B cell (primary cell): ENCODE measurements around the gene GNG10. TPM values are rescaled to one million over a fixed set of nuclear protein-coding genes. Genes with fewer than 3 reads are reported as not detected.

Experiments used
- ATAC-seq: fragments of 200-7000 bp; cut with Tn5 transposase; one replicate; pipeline ENCODE4 v1.10.0; 2021; ENCODE audit warnings: low read depth, mild to moderate bottlenecking, moderate number of reproducible peaks, moderate library complexity
- CTCF ChIA-PET: fragments of 350-600 bp; sonication (Branson Sonifier 250); formaldehyde crosslinking; loops from one replicate; lab custom pipeline; 2021; ENCODE audit warnings: antibody characterized with exemption, inconsistent platforms; lab: Charles Lee
- POLR2A ChIA-PET: fragments of 350-600 bp; sonication (Branson Sonifier 250); formaldehyde crosslinking; loops from one replicate; lab custom pipeline; 2021; ENCODE audit warnings: antibody characterized with exemption; lab: Charles Lee
- DNase-seq: peaks from one replicate; pipeline ENCODE4 v3.0.0; 2013
- H2AFZ ChIP-seq: 2 replicates; pipeline ENCODE4 v1.6.1; 2012; ENCODE audit warnings: mild to moderate bottlenecking, low read depth, low read length; ENCODE audit not compliant: insufficient read depth, poor library complexity, severe bottlenecking
- H3K27ac ChIP-seq, 2 donors: 1 replicate in 1 of 2; 2 replicates in 1 of 2; pipeline ENCODE4 v1.5.1; 2012 to 2013; ENCODE audit warnings: low read length in 2 of 2, mild to moderate bottlenecking in 2 of 2, moderate library complexity in 1 of 2
- H3K27me3 ChIP-seq, 4 experiments: fragments of 200-600 bp in 1 of 4; sonication (generic) in 1 of 4; replicated peaks in 1 of 4; 1 replicate in 2 of 4; 2 replicates in 2 of 4; pipeline versions ENCODE4 v1.6.1 to v1.7.0; 2013 to 2016; ENCODE audit warnings: low read length in 3 of 4, mild to moderate bottlenecking in 2 of 4, mixed read lengths in 1 of 4, moderate library complexity in 1 of 4; ENCODE audit not compliant: insufficient read depth in 4 of 4, control insufficient read depth in 3 of 4; ENCODE audit errors: control extremely low read depth in 1 of 4
- H3K36me3 ChIP-seq, 2 experiments: replicated peaks in 1 of 2; 1 replicate in 1 of 2; 2 replicates in 1 of 2; pipeline versions ENCODE4 v1.6.1 to v1.7.1; 2013; ENCODE audit warnings: low read length in 1 of 2; ENCODE audit not compliant: insufficient read depth in 2 of 2, control insufficient read depth in 1 of 2; ENCODE audit errors: control extremely low read depth in 1 of 2, extremely low read depth in 1 of 2
- H3K4me1 ChIP-seq, 2 donors: fragments of 200-600 bp in 1 of 2; sonication (generic) in 1 of 2; 1 replicate in 1 of 2; 2 replicates in 1 of 2; pipeline versions ENCODE4 v1.5.1 to v1.6.1; 2013 to 2017; ENCODE audit warnings: low read length in 2 of 2; ENCODE audit not compliant: control insufficient read depth in 2 of 2, insufficient read depth in 2 of 2
- H3K4me2 ChIP-seq: replicated peaks from 2 replicates; pipeline ENCODE3; 2012; ENCODE audit warnings: mild to moderate bottlenecking, low read depth, low read length; ENCODE audit not compliant: poor library complexity, severe bottlenecking
- H3K4me3 ChIP-seq, 5 experiments: fragments of 200-600 bp in 1 of 5; sonication (generic) in 1 of 5; 1 replicate in 3 of 5; 2 replicates in 2 of 5; pipeline versions ENCODE4 v1.5.1 to v1.7.0; 2011 to 2016; ENCODE audit warnings: low read length in 4 of 5, mild to moderate bottlenecking in 4 of 5, low read depth in 2 of 5, control low read depth in 1 of 5, moderate library complexity in 1 of 5; ENCODE audit not compliant: insufficient read depth in 1 of 5; ENCODE audit errors: control extremely low read depth in 1 of 5, extremely low read depth in 1 of 5
- H3K79me2 ChIP-seq: fragments of 200-600 bp; sonication (generic); one replicate; pipeline ENCODE4 v1.6.0; 2016; ENCODE audit warnings: low read length; ENCODE audit not compliant: control insufficient read depth, insufficient read depth
- H3K9ac ChIP-seq: fragments of 200-600 bp; sonication (generic); 2 replicates; pipeline ENCODE4 v1.6.1; 2017; ENCODE audit warnings: mild to moderate bottlenecking, low read length, moderate library complexity
- H3K9me3 ChIP-seq, 3 donors: one replicate each; pipeline versions ENCODE4 v1.6.1 to v1.7.1; 2013; ENCODE audit warnings: low read length in 2 of 3; ENCODE audit not compliant: control insufficient read depth in 2 of 3, insufficient read depth in 1 of 3; ENCODE audit errors: control extremely low read depth in 1 of 3
- H4K20me1 ChIP-seq: 2 replicates; pipeline ENCODE4 v1.6.0; 2012; ENCODE audit warnings: mild to moderate bottlenecking, low read length; ENCODE audit not compliant: insufficient read depth, control insufficient read depth, poor library complexity, severe bottlenecking
- H3K27ac Mint-ChIP-seq: one replicate; pipeline ENCODE4 v1.8.0; 2021; ENCODE audit warnings: mixed read lengths
- H3K27me3 Mint-ChIP-seq: one replicate; pipeline ENCODE4 v1.8.0; 2021; ENCODE audit warnings: mixed read lengths
- H3K4me1 Mint-ChIP-seq: one replicate; pipeline ENCODE4 v1.8.0; 2021; ENCODE audit warnings: mixed read lengths
- H3K4me3 Mint-ChIP-seq: one replicate; pipeline ENCODE4 v1.8.0; 2021; ENCODE audit warnings: mixed read lengths
- H3K9me3 Mint-ChIP-seq: one replicate; pipeline ENCODE4 v1.8.0; 2022; ENCODE audit warnings: mixed read lengths; ENCODE audit not compliant: insufficient read depth
- EZH2 ChIP-seq: IDR thresholded peaks from 2 replicates; pipeline ENCODE4 v1.6.1; 2012; ENCODE audit warnings: borderline replicate concordance, low read depth, mild to moderate bottlenecking, moderate library complexity, low read length; ENCODE audit not compliant: insufficient read depth, poor library complexity, severe bottlenecking
- WGBS: methylation state at CpG from one replicate; pipeline ENCODE4 v1.1.5; 2013; ENCODE audit warnings: missing lambda C conversion rate; ENCODE audit not compliant: insufficient coverage; 5-methylcytosine and 5-hydroxymethylcytosine counted together
- intact Hi-C: fragments of 100-400 bp; cut with micrococcal nuclease; formaldehyde crosslinking; loops from one replicate; pipeline ENCODE4 v1.10.0; 2022
- polyA plus RNA-seq: library from polyadenylated mRNA; depleted of rRNA; stranded (reverse); fragments of >200 nt; gene quantifications from 2 replicates; pipeline ENCODE4 v1.2.3, GENCODE V29; 2012
- total RNA-seq, 2 donors: library from RNA; stranded (reverse); fragments of 120-200 nt in 1 of 2; gene quantifications; 1 replicate in 1 of 2; 2 replicates in 1 of 2; pipeline versions ENCODE4 v1.2.3 to v1.2.4, GENCODE V29; 2013 to 2022
- TF ChIP-seq, protein P1 (sequence below): fragments of 200-600 bp; IDR thresholded peaks from one replicate; pipeline ENCODE4 v1.8.0; 2022; ENCODE audit warnings: antibody characterized with exemption, mild to moderate bottlenecking

The GNG10 gene
- total and polyA plus RNA-seq, 2 donors (not counting 1 experiment from before 2014, with no cell fraction given) = 7.2 to 10.6 TPM

DNA sequence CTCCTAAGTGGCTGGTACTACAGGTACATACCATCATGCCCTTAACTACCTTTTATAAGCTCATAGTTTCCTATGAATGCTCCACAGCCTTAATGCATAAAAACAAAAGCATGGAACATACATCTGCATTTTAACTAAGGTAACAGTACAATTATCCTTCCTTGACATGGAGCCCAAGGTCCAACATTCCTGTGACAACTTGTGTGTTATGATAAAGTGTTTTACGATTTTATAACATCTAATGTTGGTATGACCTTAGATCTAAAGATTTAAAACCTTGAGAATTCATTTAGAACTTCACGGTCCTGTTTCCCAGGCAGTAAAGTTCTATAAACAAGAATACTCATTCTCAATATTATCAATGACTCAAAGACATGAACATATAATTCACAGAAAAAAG lies 43.1 kb downstream of the GNG10 start:
- H3K4me1 Mint-ChIP-seq = no peaks in the 10 kb centered on the region
- H3K4me3 ChIP-seq = no peak overlapping the region
- H2AFZ ChIP-seq = no peak overlapping the region
- no peaks in the 10 kb centered on the region for H3K9me3 ChIP-seq
- WGBS = no CpG with 5 or more reads among the region's 2 CpGs
- ChIA-PET CTCF (interaction anchor here (0.8 kb wide), 1 partner anchor 17 kb away, joined by 3 read pairs; no protein-coding TSS in a partner anchor), POLR2A (no interaction called here)
- H3K9ac ChIP-seq = no peak overlapping the region
- intact Hi-C loops = no loop called here
- H3K27ac Mint-ChIP-seq = no peak overlapping the region
- no peak overlapping the region for H3K4me3 Mint-ChIP-seq
- H3K4me2 ChIP-seq = no peak overlapping the region
- ATAC-seq = no peak
- H3K27me3 ChIP-seq = no peaks in the 10 kb centered on the region
- H3K27ac ChIP-seq = no peak overlapping the region
- H3K36me3 ChIP-seq = no peaks in the 10 kb centered on the region
- no peaks in the 10 kb centered on the region for H3K79me2 ChIP-seq
- no peak for DNase-seq
- H3K4me1 ChIP-seq = no peaks in the 10 kb centered on the region
- H4K20me1 ChIP-seq = no peaks in the 10 kb centered on the region
- H3K9me3 Mint-ChIP-seq = no peaks in the 10 kb centered on the region
- H3K27me3 Mint-ChIP-seq = no peaks in the 10 kb centered on the region
- no peak for TF ChIP-seq EZH2
- TF ChIP-seq, protein P1, sequence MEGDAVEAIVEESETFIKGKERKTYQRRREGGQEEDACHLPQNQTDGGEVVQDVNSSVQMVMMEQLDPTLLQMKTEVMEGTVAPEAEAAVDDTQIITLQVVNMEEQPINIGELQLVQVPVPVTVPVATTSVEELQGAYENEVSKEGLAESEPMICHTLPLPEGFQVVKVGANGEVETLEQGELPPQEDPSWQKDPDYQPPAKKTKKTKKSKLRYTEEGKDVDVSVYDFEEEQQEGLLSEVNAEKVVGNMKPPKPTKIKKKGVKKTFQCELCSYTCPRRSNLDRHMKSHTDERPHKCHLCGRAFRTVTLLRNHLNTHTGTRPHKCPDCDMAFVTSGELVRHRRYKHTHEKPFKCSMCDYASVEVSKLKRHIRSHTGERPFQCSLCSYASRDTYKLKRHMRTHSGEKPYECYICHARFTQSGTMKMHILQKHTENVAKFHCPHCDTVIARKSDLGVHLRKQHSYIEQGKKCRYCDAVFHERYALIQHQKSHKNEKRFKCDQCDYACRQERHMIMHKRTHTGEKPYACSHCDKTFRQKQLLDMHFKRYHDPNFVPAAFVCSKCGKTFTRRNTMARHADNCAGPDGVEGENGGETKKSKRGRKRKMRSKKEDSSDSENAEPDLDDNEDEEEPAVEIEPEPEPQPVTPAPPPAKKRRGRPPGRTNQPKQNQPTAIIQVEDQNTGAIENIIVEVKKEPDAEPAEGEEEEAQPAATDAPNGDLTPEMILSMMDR = no peak

DNA sequence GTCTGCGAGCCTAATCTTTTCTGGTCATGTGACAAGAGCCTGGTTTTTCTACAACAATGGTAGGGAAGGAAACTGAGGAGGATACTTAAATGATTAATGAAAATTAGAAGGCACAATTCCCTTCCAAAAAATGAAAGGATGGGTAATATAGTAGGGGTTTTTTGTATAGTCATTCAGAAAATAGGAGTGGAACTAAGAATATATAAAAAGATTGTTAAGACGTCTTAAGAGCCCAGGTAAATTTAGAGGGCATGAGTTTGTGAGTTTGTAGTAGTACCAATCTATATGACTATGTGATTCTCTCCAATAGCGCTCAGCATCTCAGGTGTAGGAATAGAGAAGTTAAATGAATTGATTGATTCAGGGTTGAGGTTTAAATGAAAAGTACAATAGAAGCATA lies 50.1 kb downstream of the GNG10 start:
- WGBS = 100% methylated on average over 1 of the region's 3 CpGs
- ChIA-PET POLR2A (no interaction called here), CTCF (no interaction called here)
- Mint-ChIP-seq H3K27me3 (no peaks in the 10 kb centered on the region), H3K27ac (no peak overlapping the region), H3K9me3 (no peaks in the 10 kb centered on the region), H3K4me1 (no peaks in the 10 kb centered on the region), H3K4me3 (no peak overlapping the region)
- no peaks in the 10 kb centered on the region for H3K4me1 ChIP-seq
- intact Hi-C loops = no loop called here
- H4K20me1 ChIP-seq = no peaks in the 10 kb centered on the region
- no peaks in the 10 kb centered on the region for H3K79me2 ChIP-seq
- no peak overlapping the region for H3K4me2 ChIP-seq
- H3K9me3 ChIP-seq = no peaks in the 10 kb centered on the region
- H2AFZ ChIP-seq = no peak overlapping the region
- no peak overlapping the region for H3K9ac ChIP-seq
- no peak for TF ChIP-seq EZH2
- TF ChIP-seq, protein P1 = no peak
- no peaks in the 10 kb centered on the region for H3K27me3 ChIP-seq
- DNase-seq (no peak), ATAC-seq (no peak)
- H3K27ac ChIP-seq = no peak overlapping the region
- no peak overlapping the region for H3K4me3 ChIP-seq
- H3K36me3 ChIP-seq = no peaks in the 10 kb centered on the region
